AG09319 (cell line): Measurements from ENCODE around the gene KIAA1328.

Source experiments
- DNase-seq: peaks from one replicate; pipeline ENCODE4 v3.0.0-alpha.2; 2010; ENCODE audit warnings: low read depth; ENCODE audit errors: extremely low read depth
- TF ChIP-seq, protein P1 (sequence below): IDR thresholded peaks from 2 replicates; pipeline ENCODE4 v1.5.1; 2011; ENCODE audit warnings: low read depth, mild to moderate bottlenecking, inconsistent platforms, low read length, moderate library complexity

The KIAA1328 gene

DNA sequence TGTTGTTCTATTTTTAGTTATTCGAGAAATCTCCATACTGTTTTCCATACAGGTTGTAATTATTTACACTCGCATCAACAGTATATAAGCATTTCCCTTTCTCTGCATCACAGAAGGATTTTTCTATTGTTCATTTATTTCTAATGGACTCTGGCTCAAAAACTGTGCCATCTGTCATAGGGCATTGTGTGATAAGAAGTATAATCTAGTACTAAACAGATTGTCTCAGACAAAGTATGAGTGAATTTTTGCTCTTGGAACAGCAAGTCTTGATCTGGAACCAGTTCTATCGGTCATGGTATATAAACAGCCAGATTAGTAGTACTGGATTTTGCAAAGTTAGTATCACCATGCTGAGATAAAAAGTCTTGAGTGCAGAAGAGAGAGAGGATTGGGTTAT is 145.8 kb downstream of the KIAA1328 start:
- TF ChIP-seq, protein P1, sequence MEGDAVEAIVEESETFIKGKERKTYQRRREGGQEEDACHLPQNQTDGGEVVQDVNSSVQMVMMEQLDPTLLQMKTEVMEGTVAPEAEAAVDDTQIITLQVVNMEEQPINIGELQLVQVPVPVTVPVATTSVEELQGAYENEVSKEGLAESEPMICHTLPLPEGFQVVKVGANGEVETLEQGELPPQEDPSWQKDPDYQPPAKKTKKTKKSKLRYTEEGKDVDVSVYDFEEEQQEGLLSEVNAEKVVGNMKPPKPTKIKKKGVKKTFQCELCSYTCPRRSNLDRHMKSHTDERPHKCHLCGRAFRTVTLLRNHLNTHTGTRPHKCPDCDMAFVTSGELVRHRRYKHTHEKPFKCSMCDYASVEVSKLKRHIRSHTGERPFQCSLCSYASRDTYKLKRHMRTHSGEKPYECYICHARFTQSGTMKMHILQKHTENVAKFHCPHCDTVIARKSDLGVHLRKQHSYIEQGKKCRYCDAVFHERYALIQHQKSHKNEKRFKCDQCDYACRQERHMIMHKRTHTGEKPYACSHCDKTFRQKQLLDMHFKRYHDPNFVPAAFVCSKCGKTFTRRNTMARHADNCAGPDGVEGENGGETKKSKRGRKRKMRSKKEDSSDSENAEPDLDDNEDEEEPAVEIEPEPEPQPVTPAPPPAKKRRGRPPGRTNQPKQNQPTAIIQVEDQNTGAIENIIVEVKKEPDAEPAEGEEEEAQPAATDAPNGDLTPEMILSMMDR, result no peak
- DNase-seq, result no peak

GRCh38 chr18:36977121-36977520 is 148.2 kb downstream of the KIAA1328 start:
- no peak for DNase-seq
- TF ChIP-seq, protein P1, result no peak

DNA sequence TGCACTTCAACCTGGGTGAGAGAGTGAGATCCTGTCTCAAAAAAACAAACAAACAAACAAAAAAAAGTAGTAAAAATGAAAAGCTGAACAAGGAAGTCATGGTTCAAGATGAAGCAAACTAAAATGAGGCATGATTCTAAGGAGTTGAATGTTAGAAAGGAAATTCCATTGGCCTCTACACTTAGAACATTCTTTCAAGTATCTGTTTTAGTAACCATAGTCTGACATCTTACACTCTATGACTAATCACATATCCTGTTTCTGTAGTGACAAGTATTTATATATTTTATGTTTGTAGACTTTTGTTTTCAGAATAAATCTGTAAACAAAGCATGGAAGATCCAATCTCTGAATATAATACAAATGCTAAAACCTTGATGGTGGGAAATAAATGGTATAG is 164.1 kb downstream of the KIAA1328 start:
- DNase-seq, result no peak
- TF ChIP-seq, protein P1, result no peak

DNA sequence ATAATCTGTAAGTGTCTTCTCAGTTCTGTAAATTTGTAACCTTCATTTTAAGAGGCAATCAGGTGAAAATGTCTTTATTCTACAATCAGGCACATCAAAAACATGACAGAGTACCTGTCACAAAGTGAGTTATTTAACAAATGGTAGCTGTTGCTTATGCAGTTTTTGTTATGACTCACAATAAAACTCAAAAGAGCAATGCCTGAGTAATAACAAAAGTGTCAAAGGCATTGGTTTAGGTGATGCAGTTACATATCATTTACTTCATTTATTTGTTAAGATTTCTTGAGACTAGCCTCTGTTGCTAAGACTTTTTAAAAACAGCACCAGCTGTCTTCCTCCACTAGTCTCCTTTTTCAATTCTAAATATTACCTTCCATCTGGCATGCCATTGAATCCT is 177.8 kb downstream of the KIAA1328 start:
- DNase-seq, result no peak
- TF ChIP-seq, protein P1, result no peak

DNA sequence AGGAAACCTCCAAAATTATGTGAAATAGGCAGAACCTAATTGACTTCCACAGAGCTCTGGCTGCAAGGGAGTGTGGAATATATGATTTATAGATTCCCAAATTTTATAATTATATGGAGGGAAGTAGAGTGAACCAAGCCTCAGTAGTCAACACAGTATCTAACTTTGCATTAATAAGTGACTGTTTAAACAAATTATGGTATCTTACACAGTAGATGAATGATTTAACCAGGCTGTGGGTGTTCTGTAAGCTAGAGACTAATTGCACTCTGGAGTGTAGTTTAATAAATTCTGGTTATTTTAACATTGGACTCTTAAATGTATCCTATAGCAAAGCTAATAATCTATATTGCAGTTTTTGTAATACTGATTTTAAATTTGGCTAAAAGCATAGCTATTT is 183.5 kb downstream of the KIAA1328 start:
- no peak for DNase-seq
- TF ChIP-seq, protein P1, result no peak

DNA sequence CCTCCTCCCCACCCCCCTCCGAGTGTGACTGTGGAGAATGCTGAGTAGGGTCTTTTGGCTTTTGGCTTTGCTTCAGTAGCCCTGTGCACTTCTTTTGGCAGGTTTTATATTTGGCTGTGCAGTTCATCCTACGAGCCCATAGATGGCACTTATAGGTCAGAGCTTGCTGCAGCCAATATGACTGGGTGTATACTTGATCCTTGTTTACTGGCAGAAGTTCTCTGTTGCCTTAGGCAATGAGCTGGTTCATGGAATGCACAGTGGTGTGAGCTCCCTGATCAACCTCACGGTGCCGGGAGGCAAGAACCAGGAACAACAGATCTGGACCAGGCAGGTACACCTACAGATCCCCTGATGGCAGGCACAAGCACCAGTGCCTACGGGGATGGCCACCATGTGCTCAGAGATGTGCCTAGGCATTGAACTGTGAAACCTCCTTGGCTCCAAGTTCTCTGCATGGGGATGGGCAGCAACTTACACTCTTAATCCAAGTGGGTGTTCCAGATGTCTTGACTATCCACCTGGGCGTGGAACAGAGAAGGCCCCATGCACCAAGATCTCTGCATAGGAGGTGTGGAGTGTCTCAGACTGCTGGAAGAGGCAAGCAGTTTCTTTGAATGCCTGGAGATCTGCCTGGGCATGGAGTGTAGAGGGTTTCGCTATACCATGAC is 190.4 kb downstream of the KIAA1328 start:
- no peak for DNase-seq
- TF ChIP-seq, protein P1, result peak; percentile 7

- no peak for DNase-seq
- TF ChIP-seq, protein P1, result no peak
These were observed 204.5 kb downstream of the KIAA1328 start for GRCh38 chr18:37033419-37033818.
